ENCODE results near the gene CLEC17A. TPM values are rescaled to one million over a fixed set of nuclear protein-coding genes. Genes with fewer than 3 reads are reported as not detected.
A peak's percentile ranks its signal among the peaks of the same experiment; 100 is the strongest.
"Not testable (repeated sequence)": the region's sequence is repeated elsewhere in the genome, so short reads cannot be mapped to it uniquely, and the experiment has no call there.

Gene CLEC17A
- polyA plus RNA-seq, 2 of the 4 experiments (the other 2 are of a cell fraction): not detected

GRCh38 chr19:14616407-14616806 lies 33.5 kb downstream of the CLEC17A start:
- H3K27ac ChIP-seq: no peak overlapping the region
- H3K4me2 ChIP-seq: no peak overlapping the region
- DNase-seq (ENCODE audit: low read depth in 1 of 2, low spot score in 1 of 2): peak in 1 of 2 experiments; percentile 14
- peaks cover 15% of the 10 kb centered on the region for H3K9me3 ChIP-seq
- TF ChIP-seq NFE2L2 (conservative IDR thresholded peaks at IDR 0.05; ENCODE audit: low read length) (no peak), CBX2 (IDR thresholded peaks at IDR 0.05; ENCODE audit: borderline replicate concordance, low read depth) (no peak), CTCF (IDR thresholded peaks at IDR 0.05) (no peak), CHD4 (IDR thresholded peaks at IDR 0.05; ENCODE audit: borderline replicate concordance) (no peak), RNF2 (IDR thresholded peaks at IDR 0.05; ENCODE audit: borderline replicate concordance, low read depth) (no peak), SREBF2 (IDR thresholded peaks at IDR 0.05) (no peak)
- FAIRE-seq: no peak
- WGBS (ENCODE audit: missing lambda C conversion rate): 20% methylated on average over 3 of the region's 3 CpGs
- ATAC-seq: no peak
- CTCF ChIA-PET: no interaction called here
- H3K4me3 ChIP-seq: no peak overlapping the region
- POLR2A ChIA-PET: no interaction called here
- H3K4me1 ChIP-seq: no peaks in the 10 kb centered on the region

GRCh38 chr19:14619404-14619803 lies 36.5 kb downstream of the CLEC17A start:
- ChIA-PET POLR2A (no interaction called here), CTCF (interaction anchor here (0.6 to 0.8 kb wide), 3 partner anchors 19 to 907 kb away, joined by 3 read pairs; no protein-coding TSS in a partner anchor)
- peaks cover 15% of the 10 kb centered on the region for H3K9me3 ChIP-seq
- ATAC-seq: no peak
- no peak for FAIRE-seq
- H3K27ac ChIP-seq: no peak overlapping the region
- H3K4me1 ChIP-seq: no peaks in the 10 kb centered on the region
- DNase-seq (ENCODE audit: low read depth in 1 of 2, low spot score in 1 of 2): no peak
- no peak overlapping the region for H3K4me2 ChIP-seq
- TF ChIP-seq GATA3 (IDR thresholded peaks at IDR 0.05; ENCODE audit: borderline replicate concordance) (no peak), NFE2L2 (conservative IDR thresholded peaks at IDR 0.05; ENCODE audit: low read length) (no peak), FOSB (CRISPR knock-in tag; IDR thresholded peaks at IDR 0.05) (no peak), ZNF302 (CRISPR knock-in tag; IDR thresholded peaks at IDR 0.05) (no peak), RARB (CRISPR knock-in tag; IDR thresholded peaks at IDR 0.05) (no peak), JUN (IDR thresholded peaks at IDR 0.05) (no peak)
- H3K4me3 ChIP-seq: no peak overlapping the region

GRCh38 chr19:14624491-14624890 lies 41.6 kb downstream of the CLEC17A start:
- ATAC-seq; H3K4me1 ChIP-seq; CTCF ChIA-PET; H3K4me3 ChIP-seq; H3K4me2 ChIP-seq; POLR2A ChIA-PET; FAIRE-seq; DNase-seq (ENCODE audit: low read depth in 1 of 2, low spot score in 1 of 2); H3K27ac ChIP-seq: not testable (repeated sequence)
- 45% methylated on average over 6 of the region's 6 CpGs for WGBS (ENCODE audit: missing lambda C conversion rate)
- peaks cover 11% of the 10 kb centered on the region; the same call in 2 of the 3 replicates for H3K9me3 ChIP-seq

GRCh38 chr19:14629557-14629956 lies 46.7 kb downstream of the CLEC17A start:
- FAIRE-seq (no peak), DNase-seq (ENCODE audit: low read depth in 1 of 2, low spot score in 1 of 2) (no peak), ATAC-seq (no peak)
- 47% methylated on average over 1 of the region's 1 CpG for WGBS (ENCODE audit: missing lambda C conversion rate)
- ChIA-PET POLR2A (no interaction called here), CTCF (no interaction called here)
- Histone ChIP-seq H3K9me3 (peaks cover 4% of the 10 kb centered on the region; the same call in 1 of the 3 replicates), H3K4me2 (no peak overlapping the region), H3K27ac (no peak overlapping the region), H3K4me1 (no peaks in the 10 kb centered on the region), H3K4me3 (no peak overlapping the region)
- TF ChIP-seq NFE2L2 (conservative IDR thresholded peaks at IDR 0.05; ENCODE audit: low read length) (no peak), CEBPB (IDR thresholded peaks at IDR 0.05) (no peak), NPAS2 (CRISPR knock-in tag; IDR thresholded peaks at IDR 0.05; ENCODE audit: borderline replicate concordance) (no peak), HOXA7 (CRISPR knock-in tag; IDR thresholded peaks at IDR 0.05) (no peak), EP300 (IDR thresholded peaks at IDR 0.05) (no peak), NR3C1 (IDR thresholded peaks at IDR 0.05) (no peak), KDM5A (IDR thresholded peaks at IDR 0.05) (no peak), HOXB13 (CRISPR knock-in tag; IDR thresholded peaks at IDR 0.05; ENCODE audit: low read depth) (no peak), HES2 (IDR thresholded peaks at IDR 0.05) (no peak), REST (IDR thresholded peaks at IDR 0.05) (no peak), MAFK (IDR thresholded peaks at IDR 0.05; ENCODE audit: partially characterized antibody) (no peak), POLR2AphosphoS2 (conservative IDR thresholded peaks at IDR 0.05; ENCODE audit: low read length) (no peak), BHLHE40 (IDR thresholded peaks at IDR 0.05; ENCODE audit: low read depth, low read length) (no peak), HMGXB4 (CRISPR knock-in tag; IDR thresholded peaks at IDR 0.05; ENCODE audit: borderline replicate concordance) (no peak)
